NCI-H524 (cell line): ENCODE measurements around the gene SETX.

Source experiments
- DNase-seq, 2 experiments: peaks; one replicate each; lab custom pipeline; 2025; lab: John Stamatoyannopoulos, UW

SETX gene

GRCh38 chr9:132357764-132358163 is 3.0 kb upstream of the SETX start:
- no peak for DNase-seq

- no peak for DNase-seq
These were observed 1.6 kb upstream of the SETX start for GRCh38 chr9:132356324-132356924.

GRCh38 chr9:132351404-132352045 is 3.3 kb downstream of the SETX start:
- DNase-seq: no peak

- no peak for DNase-seq
These were observed 3.9 kb downstream of the SETX start for GRCh38 chr9:132350861-132351315.

GRCh38 chr9:132348676-132349075 is 6.1 kb downstream of the SETX start:
- no peak for DNase-seq

GRCh38 chr9:132346177-132346576 is 8.6 kb downstream of the SETX start:
- DNase-seq: no peak

GRCh38 chr9:132341177-132341840 is 13.5 kb downstream of the SETX start:
- DNase-seq: no peak

- DNase-seq: no peak
These were observed 20.4 kb downstream of the SETX start for GRCh38 chr9:132334364-132334763.

- DNase-seq: no peak
These were observed 21.2 kb downstream of the SETX start for GRCh38 chr9:132333556-132333955.

- no peak for DNase-seq
These were observed 26.2 kb downstream of the SETX start for GRCh38 chr9:132328580-132328979.

GRCh38 chr9:132327537-132327936 is 27.2 kb downstream of the SETX start:
- no peak for DNase-seq

- no peak for DNase-seq
These were observed 30.4 kb downstream of the SETX start for GRCh38 chr9:132324425-132324824.

GRCh38 chr9:132319421-132320110 is 35.2 kb downstream of the SETX start:
- no peak for DNase-seq

- DNase-seq: no peak
These were observed 41.9 kb downstream of the SETX start for GRCh38 chr9:132312873-132313272.

- no peak for DNase-seq
These were observed 42.4 kb downstream of the SETX start for GRCh38 chr9:132312426-132312825.

GRCh38 chr9:132311978-132312377 is 42.8 kb downstream of the SETX start:
- DNase-seq: no peak

GRCh38 chr9:132309056-132309455 is 45.7 kb downstream of the SETX start:
- no peak for DNase-seq

GRCh38 chr9:132301521-132301920 is 53.3 kb downstream of the SETX start:
- DNase-seq: no peak

GRCh38 chr9:132299221-132299620 is 55.6 kb downstream of the SETX start:
- DNase-seq: no peak

GRCh38 chr9:132295181-132295580 is 59.6 kb downstream of the SETX start:
- no peak for DNase-seq

GRCh38 chr9:132293145-132293721 is 61.6 kb downstream of the SETX start:
- DNase-seq: no peak

GRCh38 chr9:132288966-132289365 is 65.8 kb downstream of the SETX start:
- DNase-seq: no peak
